ENCODE results near the gene RRH. TPM values are rescaled to one million over a fixed set of nuclear protein-coding genes. Genes with fewer than 3 reads are reported as not detected.

RRH gene
- polyA plus RNA-seq, 3 donors = not detected

DNA sequence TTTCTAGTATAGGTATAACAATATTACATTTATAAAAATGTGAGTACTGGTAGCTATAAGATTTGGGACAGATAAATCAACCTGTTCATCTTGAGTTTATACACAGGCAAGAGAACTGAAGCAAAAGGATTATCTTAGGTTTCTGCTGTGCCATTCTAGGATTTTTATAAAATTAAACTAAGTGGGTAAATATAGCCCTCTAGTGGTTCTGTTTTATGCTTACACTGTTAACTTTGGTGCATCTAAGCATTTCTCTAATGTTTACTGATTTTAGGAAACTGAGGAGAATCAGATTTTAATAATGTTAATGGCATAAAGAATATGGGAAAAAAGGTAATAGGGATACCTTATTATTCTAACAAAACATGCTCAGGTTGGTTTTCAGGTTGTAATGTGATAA, 1.1 kb upstream of the RRH start:
- Histone ChIP-seq H3K36me3 (replicated peaks in 1 of 2; ENCODE audit: control insufficient read depth in 1 of 2, insufficient read depth in 2 of 2, low read length in 2 of 2) (peaks cover 32 to 37% of the 10 kb centered on the region in 2 donors), H3K4me3 (replicated peaks in 1 of 3; ENCODE audit: low read depth in 2 of 3, low read length in 3 of 3) (no peak overlapping the region), H3K27me3 (ENCODE audit: control insufficient read depth in 2 of 2, insufficient read depth in 2 of 2, low read length in 2 of 2) (no peaks in the 10 kb centered on the region), H3K4me2 (replicated peaks; ENCODE audit: extremely low read depth, low read length, poor library complexity, severe bottlenecking) (no peak overlapping the region), H3K9ac (ENCODE audit: insufficient read depth, low read length, poor library complexity, severe bottlenecking) (no peak overlapping the region), H2AFZ (ENCODE audit: insufficient read depth, low read depth, low read length, poor library complexity, severe bottlenecking) (no peak overlapping the region), H3K4me1 (ENCODE audit: control insufficient read depth in 1 of 2, insufficient read depth in 2 of 2, low read length in 2 of 2) (no peaks in the 10 kb centered on the region), H3K79me2 (ENCODE audit: insufficient read depth, low read length) (no peaks in the 10 kb centered on the region), H4K20me1 (ENCODE audit: insufficient read depth, low read length) (no peaks in the 10 kb centered on the region), H3K9me3 (replicated peaks in 1 of 2; ENCODE audit: control insufficient read depth in 1 of 2, insufficient read depth in 1 of 2, low read length in 2 of 2) (no peaks in the 10 kb centered on the region), H3K27ac (ENCODE audit: low read depth in 1 of 2, low read length in 2 of 2) (no peak overlapping the region)
- peaks cover 24 to 41% of the 10 kb centered on the region in 2 donors for H3K36me3 Mint-ChIP-seq
- no peaks in the 10 kb centered on the region for H3K27me3 Mint-ChIP-seq (ENCODE audit: low read depth in 3 of 3)
- H3K4me3 Mint-ChIP-seq = no peak overlapping the region
- no peak overlapping the region for H3K27ac Mint-ChIP-seq
- intact Hi-C loops (cut with micrococcal nuclease) = loop anchor here in 1 of 2 donors (10.0 kb wide), 1 partner anchor 122 kb away; the partner anchor contains the start of gene CASP6
- TF ChIP-seq, protein P1, sequence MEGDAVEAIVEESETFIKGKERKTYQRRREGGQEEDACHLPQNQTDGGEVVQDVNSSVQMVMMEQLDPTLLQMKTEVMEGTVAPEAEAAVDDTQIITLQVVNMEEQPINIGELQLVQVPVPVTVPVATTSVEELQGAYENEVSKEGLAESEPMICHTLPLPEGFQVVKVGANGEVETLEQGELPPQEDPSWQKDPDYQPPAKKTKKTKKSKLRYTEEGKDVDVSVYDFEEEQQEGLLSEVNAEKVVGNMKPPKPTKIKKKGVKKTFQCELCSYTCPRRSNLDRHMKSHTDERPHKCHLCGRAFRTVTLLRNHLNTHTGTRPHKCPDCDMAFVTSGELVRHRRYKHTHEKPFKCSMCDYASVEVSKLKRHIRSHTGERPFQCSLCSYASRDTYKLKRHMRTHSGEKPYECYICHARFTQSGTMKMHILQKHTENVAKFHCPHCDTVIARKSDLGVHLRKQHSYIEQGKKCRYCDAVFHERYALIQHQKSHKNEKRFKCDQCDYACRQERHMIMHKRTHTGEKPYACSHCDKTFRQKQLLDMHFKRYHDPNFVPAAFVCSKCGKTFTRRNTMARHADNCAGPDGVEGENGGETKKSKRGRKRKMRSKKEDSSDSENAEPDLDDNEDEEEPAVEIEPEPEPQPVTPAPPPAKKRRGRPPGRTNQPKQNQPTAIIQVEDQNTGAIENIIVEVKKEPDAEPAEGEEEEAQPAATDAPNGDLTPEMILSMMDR (IDR thresholded peaks at IDR 0.05) = peak; percentile 68
- DNase-seq = peak in 1 of 3 donors; percentile 22
- no peaks in the 10 kb centered on the region for H3K9me3 Mint-ChIP-seq
- H3K4me1 Mint-ChIP-seq = no peaks in the 10 kb centered on the region

DNA sequence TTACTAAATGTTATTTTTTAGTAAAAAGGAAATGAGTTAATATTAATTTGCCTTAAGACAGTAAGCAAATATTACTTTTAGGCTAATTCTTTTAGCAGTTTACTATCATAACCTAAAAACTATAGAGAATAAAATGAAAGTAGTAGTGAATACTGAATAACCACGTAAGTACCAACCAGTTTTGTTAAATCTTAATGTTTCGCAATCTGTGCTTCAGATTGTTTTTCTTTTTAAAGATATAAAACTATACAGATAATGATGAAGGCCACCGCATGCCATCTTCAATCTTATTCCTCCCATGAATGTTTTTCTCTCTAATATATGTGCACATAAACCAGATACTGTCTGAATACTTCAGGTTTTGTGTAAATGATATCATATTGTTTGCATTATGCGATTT, 6.0 kb downstream of the RRH start:
- TF ChIP-seq, protein P1 (IDR thresholded peaks at IDR 0.05) = no peak
- H3K9me3 ChIP-seq (replicated peaks in 1 of 2; ENCODE audit: control insufficient read depth in 1 of 2, insufficient read depth in 1 of 2, low read length in 2 of 2) = no peaks in the 10 kb centered on the region
- intact Hi-C loops (cut with micrococcal nuclease) = no loop called here
- no peak overlapping the region for H3K27ac Mint-ChIP-seq
- peaks cover 0 to 2% (median 1%) of the 10 kb centered on the region in 3 donors for H3K27me3 Mint-ChIP-seq (ENCODE audit: low read depth in 3 of 3)
- no peaks in the 10 kb centered on the region for H3K79me2 ChIP-seq (ENCODE audit: insufficient read depth, low read length)
- no peaks in the 10 kb centered on the region for H3K36me3 Mint-ChIP-seq
- no peaks in the 10 kb centered on the region for H3K36me3 ChIP-seq (replicated peaks in 1 of 2; ENCODE audit: control insufficient read depth in 1 of 2, insufficient read depth in 2 of 2, low read length in 2 of 2)
- peaks cover 0 to 5% (median 0%) of the 10 kb centered on the region in 7 donors for H3K9me3 Mint-ChIP-seq
- H3K4me2 ChIP-seq (replicated peaks; ENCODE audit: extremely low read depth, low read length, poor library complexity, severe bottlenecking) = no peak overlapping the region
- no peak overlapping the region for H3K27ac ChIP-seq (ENCODE audit: low read depth in 1 of 2, low read length in 2 of 2)
- no peaks in the 10 kb centered on the region for H3K4me1 ChIP-seq (ENCODE audit: control insufficient read depth in 1 of 2, insufficient read depth in 2 of 2, low read length in 2 of 2)
- no peak overlapping the region for H3K9ac ChIP-seq (ENCODE audit: insufficient read depth, low read length, poor library complexity, severe bottlenecking)
- no peak overlapping the region for H2AFZ ChIP-seq (ENCODE audit: insufficient read depth, low read depth, low read length, poor library complexity, severe bottlenecking)
- WGBS (ENCODE audit: insufficient coverage) = no CpG with 5 or more reads among the region's 4 CpGs
- DNase-seq = no peak
- H4K20me1 ChIP-seq (ENCODE audit: insufficient read depth, low read length) = no peaks in the 10 kb centered on the region
- H3K4me3 Mint-ChIP-seq = no peak overlapping the region
- H3K4me3 ChIP-seq (replicated peaks in 1 of 3; ENCODE audit: low read depth in 2 of 3, low read length in 3 of 3) = no peak overlapping the region
- no peaks in the 10 kb centered on the region for H3K27me3 ChIP-seq (ENCODE audit: control insufficient read depth in 2 of 2, insufficient read depth in 2 of 2, low read length in 2 of 2)
- H3K4me1 Mint-ChIP-seq = no peaks in the 10 kb centered on the region

All from CD14-positive monocyte (primary cell).